Measurements from ENCODE around the gene AIP.

The AIP gene

DNA sequence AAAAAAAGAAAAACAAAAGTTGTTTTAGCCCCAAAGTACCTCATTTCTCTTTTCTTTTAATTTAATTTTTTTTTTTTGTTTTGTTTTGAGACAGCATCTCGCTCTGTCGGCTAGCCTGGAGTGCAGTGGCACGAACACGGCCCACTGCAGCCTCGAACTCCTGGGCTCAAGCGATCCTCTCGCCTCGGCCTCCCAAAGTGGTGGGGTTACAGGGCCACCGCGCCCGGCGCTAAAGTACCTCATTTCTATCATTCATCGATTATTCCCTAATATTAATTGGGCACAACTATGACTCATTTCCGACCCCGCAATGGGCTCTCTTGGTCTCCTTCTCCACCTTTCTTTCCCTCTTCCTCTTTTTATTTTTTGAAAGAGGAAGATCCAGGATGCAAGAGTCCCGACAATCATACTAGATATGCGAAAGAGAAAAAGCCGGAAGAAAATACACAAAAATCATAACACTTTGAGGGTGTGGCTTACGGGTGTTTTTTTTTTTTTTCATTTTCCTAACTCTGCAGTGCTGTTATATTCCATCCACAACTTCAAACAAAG, 475 bp upstream of the AIP start:
- CTCF ChIA-PET = interaction anchor here (0.7 to 2.5 kb wide), 8 partner anchors 9 to 100 kb away, joined by 3 to 12 read pairs (median 4); partner anchors contain the start of genes PITPNM1 and TMEM134
- TF ChIP-seq, protein P1, sequence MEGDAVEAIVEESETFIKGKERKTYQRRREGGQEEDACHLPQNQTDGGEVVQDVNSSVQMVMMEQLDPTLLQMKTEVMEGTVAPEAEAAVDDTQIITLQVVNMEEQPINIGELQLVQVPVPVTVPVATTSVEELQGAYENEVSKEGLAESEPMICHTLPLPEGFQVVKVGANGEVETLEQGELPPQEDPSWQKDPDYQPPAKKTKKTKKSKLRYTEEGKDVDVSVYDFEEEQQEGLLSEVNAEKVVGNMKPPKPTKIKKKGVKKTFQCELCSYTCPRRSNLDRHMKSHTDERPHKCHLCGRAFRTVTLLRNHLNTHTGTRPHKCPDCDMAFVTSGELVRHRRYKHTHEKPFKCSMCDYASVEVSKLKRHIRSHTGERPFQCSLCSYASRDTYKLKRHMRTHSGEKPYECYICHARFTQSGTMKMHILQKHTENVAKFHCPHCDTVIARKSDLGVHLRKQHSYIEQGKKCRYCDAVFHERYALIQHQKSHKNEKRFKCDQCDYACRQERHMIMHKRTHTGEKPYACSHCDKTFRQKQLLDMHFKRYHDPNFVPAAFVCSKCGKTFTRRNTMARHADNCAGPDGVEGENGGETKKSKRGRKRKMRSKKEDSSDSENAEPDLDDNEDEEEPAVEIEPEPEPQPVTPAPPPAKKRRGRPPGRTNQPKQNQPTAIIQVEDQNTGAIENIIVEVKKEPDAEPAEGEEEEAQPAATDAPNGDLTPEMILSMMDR (IDR thresholded peaks at IDR 0.05; ENCODE audit: control extremely low read depth, extremely low read depth, low read depth, missing control alignments) = no peak
- POLR2A ChIA-PET = interaction anchor here (0.9 to 1.0 kb wide), 4 partner anchors 11 to 46 kb away, joined by 3 to 5 read pairs (median 3); partner anchors contain the start of gene PTPRCAP
- DNase-seq (ENCODE audit: extremely low spot score) = no peak

DNA sequence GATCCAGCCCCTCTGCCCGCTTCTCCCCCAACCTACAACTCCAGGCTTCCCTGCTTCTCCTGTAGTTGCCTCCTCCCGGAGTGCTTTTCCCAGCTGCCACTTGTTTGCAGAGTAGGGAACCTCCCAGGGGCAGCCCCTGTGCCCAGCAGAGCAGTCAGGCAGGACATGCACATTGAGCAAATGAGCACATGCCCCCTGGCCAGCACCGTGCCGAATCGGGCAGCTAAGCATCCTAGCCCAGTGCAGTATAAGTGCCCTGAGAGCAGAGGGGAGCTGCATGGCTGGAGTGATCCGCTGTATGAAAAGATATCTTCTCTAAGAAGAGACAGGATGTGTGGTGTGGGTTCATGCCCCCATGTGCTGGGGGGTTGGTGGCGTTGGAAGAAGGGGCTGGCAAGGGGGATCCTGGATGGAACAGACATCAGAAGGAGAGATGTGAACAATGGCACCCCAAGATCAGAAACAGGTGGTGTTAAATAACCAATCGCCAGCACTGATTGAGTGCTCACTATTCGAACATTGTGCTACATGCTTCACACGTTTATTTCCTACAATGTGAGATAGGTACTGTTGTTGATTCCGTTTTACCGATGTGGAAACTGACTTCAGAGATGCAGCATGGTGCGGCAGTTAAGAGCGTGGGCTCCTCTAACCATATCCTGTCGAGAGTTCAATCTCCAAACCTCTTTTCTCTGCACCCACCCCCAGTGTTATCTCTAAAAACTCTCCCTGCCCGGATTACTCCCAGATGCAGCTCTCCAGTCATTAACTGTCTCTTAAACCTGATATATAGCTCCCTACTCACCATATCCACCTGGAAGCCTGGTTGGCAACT, 1.2 kb downstream of the AIP start:
- no peak for DNase-seq (ENCODE audit: extremely low spot score)

DNA sequence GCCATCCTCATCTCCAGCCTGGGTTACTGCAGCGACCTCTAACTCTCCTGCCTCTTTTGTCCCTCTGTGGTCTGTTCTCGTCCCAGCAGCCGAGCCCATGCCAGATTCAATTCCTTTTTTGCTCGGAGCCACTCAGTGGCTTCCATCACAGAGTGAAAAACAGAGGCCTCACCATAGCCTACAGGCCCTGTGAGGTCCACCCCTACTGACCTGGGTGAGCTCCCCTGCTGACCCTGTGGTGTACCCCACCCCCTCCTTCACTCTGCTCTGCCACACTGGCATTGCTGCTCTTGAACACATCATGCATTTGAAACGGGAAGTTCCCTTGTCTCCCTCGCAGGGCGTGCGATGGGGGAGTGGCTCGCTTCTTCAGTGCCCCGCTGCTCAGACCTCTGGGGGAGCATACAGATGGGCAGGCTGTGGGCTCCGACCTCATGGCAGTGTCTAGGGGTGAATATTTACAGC, 2.1 kb downstream of the AIP start:
- ChIA-PET POLR2A (no interaction called here), CTCF (interaction anchor here (1.1 to 2.5 kb wide), 6 partner anchors 10 to 132 kb away, joined by 3 to 12 read pairs (median 6); partner anchors contain the start of genes POLD4, PPP1CA and TMEM134)
- TF ChIP-seq, protein P1 (IDR thresholded peaks at IDR 0.05; ENCODE audit: control extremely low read depth, extremely low read depth, low read depth, missing control alignments) = peak; percentile 7
- no peak for DNase-seq (ENCODE audit: extremely low spot score)

More for the DNA sequence above, 1.2 kb downstream of the AIP start:
- ChIA-PET POLR2A (no interaction called here), CTCF (interaction anchor here (1.3 to 2.5 kb wide), 6 partner anchors 9 to 131 kb away, joined by 3 to 12 read pairs (median 8); partner anchors contain the start of genes PITPNM1, POLD4, PPP1CA and TMEM134)
- TF ChIP-seq, protein P1 (IDR thresholded peaks at IDR 0.05; ENCODE audit: control extremely low read depth, extremely low read depth, low read depth, missing control alignments) = no peak

- ChIA-PET CTCF (interaction anchor here (0.8 to 2.5 kb wide), 6 partner anchors 11 to 129 kb away, joined by 3 to 9 read pairs (median 4); partner anchors contain the start of genes PPP1CA and TMEM134), POLR2A (interaction anchor here (1.4 to 1.5 kb wide), 2 partner anchors 49 to 81 kb away, joined by 3 to 4 read pairs; no protein-coding TSS in a partner anchor)
- DNase-seq (ENCODE audit: extremely low spot score) = peak; percentile 72
These were observed 3.1 kb downstream of the AIP start for GRCh38 chr11:67485873-67486361.

- ChIA-PET CTCF (interaction anchor here (0.7 to 3.3 kb wide), 5 partner anchors 10 to 130 kb away, joined by 3 to 13 read pairs (median 5); partner anchors contain the start of genes PPP1CA and TMEM134), POLR2A (interaction anchor here (0.7 to 1.5 kb wide), 5 partner anchors 15 to 555 kb away, joined by 3 to 4 read pairs (median 3); no protein-coding TSS in a partner anchor)
- peak; percentile 81 for DNase-seq (ENCODE audit: extremely low spot score)
- TF ChIP-seq, protein P1 (IDR thresholded peaks at IDR 0.05; ENCODE audit: control extremely low read depth, extremely low read depth, low read depth, missing control alignments) = no peak
These were observed 3.8 kb downstream of the AIP start for GRCh38 chr11:67486481-67487195.

- ChIA-PET POLR2A (interaction anchor here (0.7 kb wide), 1 partner anchor 8 kb away, joined by 4 read pairs; no protein-coding TSS in a partner anchor), CTCF (interaction anchor here (1.3 to 3.3 kb wide), 2 partner anchors 12 to 88 kb away, joined by 4 to 13 read pairs; partner anchors contain the start of gene PPP1CA)
- DNase-seq (ENCODE audit: extremely low spot score) = no peak
- TF ChIP-seq, protein P1 (IDR thresholded peaks at IDR 0.05; ENCODE audit: control extremely low read depth, extremely low read depth, low read depth, missing control alignments) = no peak
These were observed 6.5 kb downstream of the AIP start for GRCh38 chr11:67489203-67489884.

Data from GM10248 (cell line).